HG03108 (cell line): ENCODE data around the gene IER5.

Experiments used
- ATAC-seq: cut with Tn5 transposase; IDR thresholded peaks from one replicate; pipeline ENCODE4 v1.9.1; 2021; ENCODE audit warnings: moderate library complexity; ENCODE audit not compliant: unreplicated experiment

IER5 gene

DNA sequence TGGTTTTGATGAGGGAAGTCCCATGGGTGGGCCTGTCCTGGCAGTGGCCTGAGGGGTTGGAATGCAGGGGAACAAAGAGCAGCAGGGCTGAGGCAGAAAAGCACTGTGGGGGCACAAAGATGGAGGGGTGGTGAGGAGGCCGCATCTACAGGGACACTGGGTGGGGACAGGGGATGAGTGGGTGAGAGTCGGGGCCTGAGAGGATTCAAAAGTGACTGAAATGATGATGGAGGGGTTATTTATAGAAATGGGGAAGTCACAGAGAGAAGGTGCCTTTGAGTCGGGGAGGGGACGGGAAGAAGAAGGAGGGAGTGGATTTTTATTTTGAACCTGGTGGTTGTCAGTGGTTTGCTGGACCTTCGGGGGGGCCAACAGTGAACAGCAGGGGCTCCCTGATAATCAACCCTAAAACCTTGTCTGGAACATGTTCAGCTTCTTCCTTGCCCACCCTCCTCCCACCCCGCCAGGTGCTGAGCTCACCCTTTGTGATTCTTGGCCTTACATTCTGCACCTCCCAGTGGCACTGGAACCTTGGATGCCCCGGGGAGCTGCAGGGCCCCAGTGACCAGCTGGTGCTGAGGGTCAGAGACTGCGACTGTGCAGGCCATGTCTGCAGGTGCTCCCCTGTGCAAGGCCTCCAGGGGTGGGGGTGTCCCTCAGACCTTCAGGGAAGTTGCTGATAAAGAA, 42.9 kb downstream of the IER5 start:
- peak; percentile 27 for ATAC-seq

DNA sequence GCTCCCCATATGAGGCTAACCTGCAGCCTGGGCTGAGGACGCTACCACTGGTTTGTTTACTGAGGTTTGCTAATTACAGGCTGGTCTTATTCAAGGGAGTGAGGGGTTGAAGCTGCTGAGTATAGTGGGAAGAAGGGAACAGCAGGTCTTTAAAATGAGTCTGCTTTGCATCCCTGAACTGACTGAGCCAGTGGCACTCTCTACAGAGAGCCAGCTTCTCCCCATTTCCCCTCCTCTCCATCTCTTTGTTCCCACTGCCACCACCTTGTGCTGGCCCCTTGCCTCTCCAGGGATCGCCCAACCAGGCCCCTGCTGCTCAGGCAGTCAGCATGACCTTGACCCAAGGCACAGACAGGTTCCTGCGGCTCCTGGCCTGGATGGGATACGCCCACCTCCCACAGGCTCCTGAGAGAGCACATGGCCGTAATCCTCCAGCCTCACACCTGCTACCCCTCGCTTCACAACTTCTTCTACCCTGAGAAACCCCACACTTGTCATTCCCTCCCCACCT, 45.0 kb downstream of the IER5 start:
- no peak for ATAC-seq

DNA sequence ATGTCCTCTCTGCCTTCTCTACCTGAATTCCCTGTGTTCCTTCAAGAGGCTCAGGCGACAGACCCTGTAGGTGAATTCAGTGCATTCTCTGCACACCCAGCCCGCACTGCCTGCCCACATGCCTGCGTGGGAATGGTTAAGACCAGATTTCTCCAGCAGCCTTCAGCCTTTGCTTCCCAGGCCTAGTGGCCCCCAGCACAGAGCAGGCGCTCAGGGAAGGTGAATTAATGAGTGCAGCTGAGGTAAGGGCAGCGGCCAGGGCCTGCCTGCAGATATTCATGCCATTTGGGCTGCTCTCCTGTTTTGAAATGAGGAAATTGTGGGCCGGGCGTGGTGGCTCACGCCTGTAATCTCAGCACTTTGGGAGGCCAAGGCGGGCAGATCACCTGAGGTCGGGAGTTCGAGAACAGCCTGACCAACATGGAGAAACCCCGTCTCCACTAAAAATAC, 45.5 kb downstream of the IER5 start:
- no peak for ATAC-seq

DNA sequence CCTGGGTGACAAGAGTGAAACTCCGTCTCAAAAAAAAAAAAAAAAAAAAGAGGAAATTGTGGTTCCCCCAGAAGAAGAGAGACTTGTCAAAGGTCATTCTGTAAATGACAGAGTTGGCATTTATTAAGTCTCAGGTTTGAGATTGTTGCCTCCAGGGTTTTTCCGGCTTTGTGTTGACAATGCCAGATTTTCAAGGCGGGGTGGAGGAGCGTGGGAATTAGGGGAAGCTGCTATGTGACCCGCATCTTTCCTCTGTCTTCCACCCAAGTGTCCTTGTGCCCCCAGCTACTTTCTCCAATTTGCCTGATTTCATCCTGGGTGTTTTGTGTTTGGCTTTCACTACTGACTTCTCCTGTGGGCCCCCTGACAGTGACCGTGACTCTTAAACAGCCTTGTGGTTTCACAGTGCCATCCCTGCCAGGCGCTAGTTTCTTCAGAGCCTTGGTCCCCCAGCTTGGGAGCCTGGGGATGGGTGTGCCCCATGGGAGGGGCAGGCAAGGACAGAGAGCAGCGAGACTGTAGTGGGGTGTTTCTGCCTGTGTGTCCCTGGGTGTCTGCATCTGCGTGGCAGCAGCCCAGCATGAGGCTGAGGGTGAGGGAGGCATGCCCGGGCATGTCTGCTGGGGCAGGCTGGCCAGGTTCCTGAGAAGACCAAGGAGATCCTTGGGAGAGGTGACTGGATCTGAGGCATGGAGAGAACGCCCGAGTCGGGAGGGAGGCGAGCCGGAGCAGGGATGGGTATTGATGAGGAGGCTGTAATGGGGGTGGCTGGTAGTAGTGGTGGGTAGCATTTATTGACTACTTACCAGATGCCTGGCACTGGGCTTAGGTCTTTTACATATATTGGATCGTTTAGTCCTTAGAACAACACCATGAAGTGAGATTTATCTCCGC, 46.3 kb downstream of the IER5 start:
- peak; percentile 30 for ATAC-seq

- no peak for ATAC-seq
Measured at GRCh38 chr1:181135437-181135731, 46.9 kb downstream of the IER5 start.

DNA sequence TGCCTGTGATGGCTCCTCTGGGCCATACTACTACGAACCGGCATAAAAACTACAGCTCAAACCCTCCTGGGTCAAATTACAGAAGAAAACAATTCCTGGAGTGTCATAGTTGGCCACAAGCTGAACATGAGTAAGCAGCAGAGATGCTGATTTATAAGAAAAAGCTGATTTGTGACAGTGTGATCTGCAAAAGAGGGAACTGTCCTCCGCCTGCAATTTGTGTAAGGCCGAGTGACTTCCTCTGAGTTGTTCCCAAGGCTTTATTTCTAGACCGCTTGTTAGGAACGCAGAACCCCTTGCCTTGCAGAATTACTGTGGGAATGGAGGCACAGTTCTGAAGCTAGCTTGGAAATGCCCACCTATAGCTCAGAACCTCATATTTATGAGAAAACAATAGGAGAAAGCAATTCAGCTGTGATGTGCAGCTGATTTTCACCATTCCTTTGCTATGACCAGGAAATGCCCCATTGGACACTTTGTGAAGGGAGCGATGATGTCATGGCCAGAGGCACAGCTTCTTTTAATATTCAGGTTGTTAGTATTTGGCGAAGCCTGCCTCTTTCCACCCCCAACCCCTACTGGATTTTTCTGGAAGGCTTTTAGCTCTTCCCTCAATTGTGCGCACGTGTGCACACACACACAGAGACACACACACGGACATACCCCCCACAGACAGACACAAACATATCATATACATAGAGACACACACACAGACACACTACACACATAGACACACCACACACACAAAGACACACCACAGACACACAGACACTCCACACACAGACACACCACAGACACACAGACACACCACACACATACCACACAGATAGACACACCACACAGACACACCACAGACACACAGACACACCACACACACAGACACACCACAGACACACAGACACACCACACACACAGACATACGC, 47.6 kb downstream of the IER5 start:
- ATAC-seq: no peak

DNA sequence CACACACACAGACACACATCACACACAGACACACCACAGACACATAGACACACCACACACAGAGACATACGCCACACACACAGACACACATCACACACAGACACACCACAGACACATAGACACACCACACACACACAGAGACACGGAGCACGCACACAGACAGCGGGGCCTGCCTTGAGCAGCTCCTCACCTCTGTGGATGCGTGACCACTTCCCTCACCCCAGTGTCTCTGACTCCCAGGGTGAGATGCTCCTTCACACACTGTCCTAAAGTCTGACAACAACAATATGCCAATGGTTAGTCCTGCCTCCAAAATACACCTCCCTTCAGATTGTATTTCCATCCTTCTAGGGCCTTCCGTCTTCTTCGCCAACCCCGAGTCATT, 48.2 kb downstream of the IER5 start:
- no peak for ATAC-seq

GRCh38 chr1:181137217-181137743, 48.8 kb downstream of the IER5 start:
- no peak for ATAC-seq

DNA sequence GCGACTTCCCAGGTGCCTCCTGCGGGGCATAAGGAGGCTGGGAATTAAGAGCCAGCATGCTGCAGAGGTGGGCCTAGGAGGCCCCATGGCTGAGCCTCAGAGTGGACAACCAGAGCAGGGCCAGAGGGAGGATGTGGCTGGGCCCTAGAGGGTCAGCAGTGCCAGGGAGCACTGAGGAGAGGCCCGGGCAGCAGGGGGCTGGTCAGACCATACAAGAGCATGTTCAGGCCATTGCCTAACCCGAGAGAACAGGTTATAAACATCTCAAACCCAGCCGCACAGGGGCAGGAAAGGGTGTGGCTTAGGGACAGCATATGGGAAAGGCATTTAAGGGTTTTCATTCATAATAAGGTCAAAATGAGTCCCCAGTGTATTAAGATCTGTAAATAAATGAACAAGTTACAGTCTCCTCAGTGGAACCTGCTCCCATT, 51.1 kb downstream of the IER5 start:
- no peak for ATAC-seq

DNA sequence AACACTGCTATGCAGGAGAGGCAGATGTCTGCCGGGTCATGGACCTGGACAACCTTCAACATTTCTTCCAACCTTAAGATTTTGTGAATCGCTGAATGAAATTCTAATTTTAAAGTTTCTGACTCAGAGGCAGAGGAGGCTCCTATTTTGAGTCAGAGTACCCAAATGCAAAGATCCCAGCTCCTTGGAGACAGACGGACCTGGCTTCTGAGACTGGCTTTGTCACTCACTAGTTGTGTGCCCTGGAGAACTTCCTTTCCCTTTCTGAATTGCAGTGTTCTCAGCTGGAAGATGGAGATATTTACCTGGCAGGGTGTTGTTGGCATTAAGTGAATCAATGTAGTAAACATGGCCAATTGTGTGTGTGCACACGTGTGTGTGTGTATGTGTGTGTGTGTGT, 51.9 kb downstream of the IER5 start:
- no peak for ATAC-seq

- ATAC-seq: no peak
Measured at GRCh38 chr1:181140891-181141290, 52.4 kb downstream of the IER5 start.

GRCh38 chr1:181141431-181141910, 53.0 kb downstream of the IER5 start:
- no peak for ATAC-seq
